Testis (tissue), 3 donors: ENCODE measurements around the gene NFE2L2. TPM values are rescaled to one million over a fixed set of nuclear protein-coding genes. Genes with fewer than 3 reads are reported as not detected.

Source experiments
- DNase-seq: peaks from one replicate; pipeline ENCODE4 v3.0.0-alpha.2; 2019
- H3K27ac ChIP-seq, 2 donors: fragments of 200-600 bp; sonication (generic); one replicate each; pipeline ENCODE4 v1.5.1; 2019
- H3K27me3 ChIP-seq: fragments of 200-600 bp; sonication (generic); one replicate; pipeline ENCODE4 v1.5.1; 2019
- H3K36me3 ChIP-seq: fragments of 200-600 bp; sonication (generic); one replicate; pipeline ENCODE4 v1.5.1; 2017; ENCODE audit warnings: low read depth; ENCODE audit errors: missing control alignments
- H3K4me1 ChIP-seq: fragments of 200-600 bp; sonication (generic); one replicate; pipeline ENCODE4 v1.5.1; 2019
- H3K4me3 ChIP-seq, 2 donors: fragments of 200-600 bp; sonication (generic); one replicate each; pipeline ENCODE4 v1.5.1; 2017 to 2019
- H3K9me3 ChIP-seq: fragments of 200-600 bp; sonication (generic); one replicate; pipeline ENCODE4 v1.5.1; 2017
- CTCF ChIP-seq, 3 experiments: fragments of 450-650 bp in 2 of 3; fragments of 200-600 bp in 1 of 3; sonication (generic) in 1 of 3; IDR thresholded peaks; one replicate each; pipeline ENCODE4 v1.5.1; 2016 to 2019; ENCODE audit warnings: antibody characterized with exemption in 3 of 3, mild to moderate bottlenecking in 2 of 3, moderate library complexity in 1 of 3
- POLR2A ChIP-seq: fragments of 450-650 bp; IDR thresholded peaks from one replicate; pipeline ENCODE4 v1.6.1; 2017; ENCODE audit warnings: antibody characterized with exemption, mild to moderate bottlenecking, moderate library complexity
- WGBS, 2 donors: methylation state at CpG; one replicate each; pipeline ENCODE4 v1.1.5; 2018; 5-methylcytosine and 5-hydroxymethylcytosine counted together
- intact Hi-C: fragments of 100-400 bp; cut with DNase I; formaldehyde crosslinking; loops from one replicate; pipeline ENCODE4 v1.15.1; 2023; ENCODE audit warnings: low total_unique reads
- polyA plus RNA-seq: library from polyadenylated mRNA; stranded (reverse); fragments of 350-450 nt; fragmentation: Illumina TruSeq; extraction: RNeasy Lipid Tissue Mini Kit (QIAGEN cat#74804); gene quantifications from one replicate; pipeline ENCODE4 v1.2.3, GENCODE V29; 2014; ENCODE audit warnings: low read depth, low replicate concordance; ENCODE audit not compliant: insufficient read depth
- total RNA-seq, 2 donors: library from RNA; depleted of rRNA; stranded (reverse); fragments of >200 nt; gene quantifications; one replicate each; pipeline ENCODE4 v1.2.3, GENCODE V29; 2016

NFE2L2 gene
- total and polyA plus RNA-seq, 3 donors from 2014 or later, result 72.7 to 132 (median 126) TPM

GRCh38 chr2:177285892-177286715, 21.6 kb upstream of the NFE2L2 start:
- Histone ChIP-seq H3K27me3 (no peaks in the 10 kb centered on the region), H3K27ac (no peak overlapping the region), H3K9me3 (no peaks in the 10 kb centered on the region), H3K4me1 (peaks cover 20% of the 10 kb centered on the region), H3K4me3 (no peak overlapping the region), H3K36me3 (no peaks in the 10 kb centered on the region)
- DNase-seq, result no peak
- intact Hi-C loops, result no loop called here
- 65 to 80% methylated on average over 2 of the region's 2 CpGs for WGBS, 2 donors
- no peak for TF ChIP-seq POLR2A

- DNase-seq, result no peak
- no peaks in the 10 kb centered on the region for H3K36me3 ChIP-seq
- TF ChIP-seq POLR2A, result no peak
- TF ChIP-seq CTCF (IDR thresholded peaks at IDR 0.05), result no peak
- intact Hi-C loops, result no loop called here
- H3K27me3 ChIP-seq, result no peaks in the 10 kb centered on the region
- H3K27ac ChIP-seq, result no peak overlapping the region
- 89 to 91% methylated on average over 3 of the region's 3 CpGs for whole genome bisulfite sequencing, 2 donors
- H3K4me3 ChIP-seq, result no peak overlapping the region
- H3K9me3 ChIP-seq, result no peaks in the 10 kb centered on the region
- H3K4me1 ChIP-seq, result peaks cover 24% of the 10 kb centered on the region
These were observed 20.0 kb upstream of the NFE2L2 start for GRCh38 chr2:177284531-177284930.

- intact Hi-C loops, result no loop called here
- Histone ChIP-seq H3K4me1 (peaks cover 25% of the 10 kb centered on the region), H3K36me3 (no peaks in the 10 kb centered on the region), H3K27ac (no peak overlapping the region), H3K4me3 (no peak overlapping the region), H3K27me3 (no peaks in the 10 kb centered on the region), H3K9me3 (no peaks in the 10 kb centered on the region)
- no peak for TF ChIP-seq CTCF (IDR thresholded peaks at IDR 0.05)
- no peak for TF ChIP-seq POLR2A
- WGBS, 2 donors, result 67 to 84% methylated on average over 4 of the region's 4 CpGs
- no peak for DNase-seq
These were observed 19.4 kb upstream of the NFE2L2 start for GRCh38 chr2:177283906-177284305.

DNA sequence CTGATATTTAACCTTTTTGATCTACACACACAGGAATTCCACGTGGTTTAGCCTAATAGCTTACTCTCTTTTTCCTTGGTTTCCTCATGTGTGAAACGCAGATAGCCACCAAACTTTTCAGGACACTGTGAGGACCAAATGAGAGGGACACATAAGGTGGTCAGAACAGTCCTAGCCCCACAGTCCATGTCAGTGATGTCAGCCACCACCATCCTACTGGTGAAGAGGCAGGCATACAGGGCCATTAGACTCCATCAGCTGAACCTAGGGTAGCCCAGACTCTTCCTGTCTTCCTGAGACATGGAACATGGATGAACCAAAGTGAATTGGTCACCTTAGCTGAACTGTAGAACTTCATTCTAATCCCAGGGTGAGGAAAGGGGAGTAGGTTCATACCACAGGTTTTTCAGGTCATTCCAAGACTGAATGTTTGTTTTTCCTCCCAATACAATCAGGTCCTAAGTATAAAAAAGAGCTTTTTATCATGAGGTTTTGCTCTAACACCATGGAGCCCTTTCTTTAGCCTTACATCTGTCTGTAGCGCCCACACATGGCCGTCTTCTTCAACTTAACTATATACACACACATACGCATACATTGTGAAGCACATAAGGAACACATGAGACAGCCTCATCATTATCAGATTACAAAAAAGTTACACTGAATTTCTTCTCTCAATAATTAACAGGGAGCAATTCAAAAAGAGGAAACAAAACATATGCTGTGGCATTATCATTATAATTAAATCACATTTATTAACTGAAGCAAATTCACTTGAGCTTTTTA, 18.5 kb upstream of the NFE2L2 start:
- Histone ChIP-seq H3K36me3 (no peaks in the 10 kb centered on the region), H3K4me3 (no peak overlapping the region), H3K27me3 (no peaks in the 10 kb centered on the region), H3K9me3 (no peaks in the 10 kb centered on the region), H3K4me1 (peaks cover 25% of the 10 kb centered on the region), H3K27ac (no peak overlapping the region)
- TF ChIP-seq CTCF (IDR thresholded peaks at IDR 0.05), result no peak
- no peak for TF ChIP-seq POLR2A
- DNase-seq, result no peak
- intact Hi-C loops, result no loop called here
- 87 to 90% methylated on average over 5 of the region's 5 CpGs for WGBS, 2 donors

DNA sequence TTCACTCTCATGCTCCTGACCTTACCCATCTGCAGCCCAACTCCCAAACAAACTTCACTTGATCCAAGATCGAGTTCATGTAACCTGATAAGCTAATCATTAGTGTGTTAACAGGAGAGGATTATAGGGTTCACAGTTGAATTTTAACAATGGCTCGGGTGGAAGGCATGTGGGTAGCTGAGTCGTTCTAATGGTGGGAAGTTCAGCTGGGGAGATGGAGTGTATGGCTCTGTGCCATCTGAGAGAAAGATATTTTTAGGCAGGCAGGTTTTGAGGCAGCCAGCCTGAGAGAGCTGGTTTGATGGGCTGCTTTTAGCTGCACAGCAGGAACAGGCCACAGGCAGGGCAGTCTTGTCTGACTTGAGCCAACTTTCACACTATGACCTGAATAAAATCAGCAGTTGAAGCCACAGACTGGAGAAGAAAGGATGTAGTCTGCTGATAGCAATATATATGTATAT, 17.7 kb upstream of the NFE2L2 start:
- H3K27me3 ChIP-seq, result no peaks in the 10 kb centered on the region
- H3K36me3 ChIP-seq, result no peaks in the 10 kb centered on the region
- 49 to 57% methylated on average over 3 of the region's 3 CpGs for WGBS, 2 donors
- no peak overlapping the region for H3K4me3 ChIP-seq
- TF ChIP-seq POLR2A (no peak), CTCF (IDR thresholded peaks at IDR 0.05) (no peak)
- DNase-seq, result no peak
- H3K4me1 ChIP-seq, result peaks cover 25% of the 10 kb centered on the region
- intact Hi-C loops, result no loop called here
- no peak overlapping the region for H3K27ac ChIP-seq
- no peaks in the 10 kb centered on the region for H3K9me3 ChIP-seq
